ENCODE data around the gene ULK3.

DNA sequence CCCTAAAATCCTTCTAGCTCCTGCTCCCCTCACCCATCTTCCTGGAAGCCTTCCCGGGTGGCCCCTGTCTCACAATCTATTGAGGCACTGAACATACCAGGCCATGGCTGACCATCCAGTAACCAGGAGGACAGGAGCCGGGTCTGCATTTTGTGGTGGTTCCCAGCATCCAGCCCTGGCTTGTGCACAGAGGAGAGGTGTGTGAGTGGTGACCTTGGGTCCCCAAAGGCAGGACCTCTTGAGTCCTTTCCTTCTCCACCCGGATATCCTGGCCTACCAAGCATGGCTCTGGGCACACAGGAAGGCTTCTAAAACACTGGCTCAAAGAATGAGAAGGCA lies 53.2 kb downstream of the ULK3 start:
- TF ChIP-seq, protein P1, sequence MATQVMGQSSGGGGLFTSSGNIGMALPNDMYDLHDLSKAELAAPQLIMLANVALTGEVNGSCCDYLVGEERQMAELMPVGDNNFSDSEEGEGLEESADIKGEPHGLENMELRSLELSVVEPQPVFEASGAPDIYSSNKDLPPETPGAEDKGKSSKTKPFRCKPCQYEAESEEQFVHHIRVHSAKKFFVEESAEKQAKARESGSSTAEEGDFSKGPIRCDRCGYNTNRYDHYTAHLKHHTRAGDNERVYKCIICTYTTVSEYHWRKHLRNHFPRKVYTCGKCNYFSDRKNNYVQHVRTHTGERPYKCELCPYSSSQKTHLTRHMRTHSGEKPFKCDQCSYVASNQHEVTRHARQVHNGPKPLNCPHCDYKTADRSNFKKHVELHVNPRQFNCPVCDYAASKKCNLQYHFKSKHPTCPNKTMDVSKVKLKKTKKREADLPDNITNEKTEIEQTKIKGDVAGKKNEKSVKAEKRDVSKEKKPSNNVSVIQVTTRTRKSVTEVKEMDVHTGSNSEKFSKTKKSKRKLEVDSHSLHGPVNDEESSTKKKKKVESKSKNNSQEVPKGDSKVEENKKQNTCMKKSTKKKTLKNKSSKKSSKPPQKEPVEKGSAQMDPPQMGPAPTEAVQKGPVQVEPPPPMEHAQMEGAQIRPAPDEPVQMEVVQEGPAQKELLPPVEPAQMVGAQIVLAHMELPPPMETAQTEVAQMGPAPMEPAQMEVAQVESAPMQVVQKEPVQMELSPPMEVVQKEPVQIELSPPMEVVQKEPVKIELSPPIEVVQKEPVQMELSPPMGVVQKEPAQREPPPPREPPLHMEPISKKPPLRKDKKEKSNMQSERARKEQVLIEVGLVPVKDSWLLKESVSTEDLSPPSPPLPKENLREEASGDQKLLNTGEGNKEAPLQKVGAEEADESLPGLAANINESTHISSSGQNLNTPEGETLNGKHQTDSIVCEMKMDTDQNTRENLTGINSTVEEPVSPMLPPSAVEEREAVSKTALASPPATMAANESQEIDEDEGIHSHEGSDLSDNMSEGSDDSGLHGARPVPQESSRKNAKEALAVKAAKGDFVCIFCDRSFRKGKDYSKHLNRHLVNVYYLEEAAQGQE (IDR thresholded peaks at IDR 0.05) = no peak
- TF ChIP-seq, protein P2, sequence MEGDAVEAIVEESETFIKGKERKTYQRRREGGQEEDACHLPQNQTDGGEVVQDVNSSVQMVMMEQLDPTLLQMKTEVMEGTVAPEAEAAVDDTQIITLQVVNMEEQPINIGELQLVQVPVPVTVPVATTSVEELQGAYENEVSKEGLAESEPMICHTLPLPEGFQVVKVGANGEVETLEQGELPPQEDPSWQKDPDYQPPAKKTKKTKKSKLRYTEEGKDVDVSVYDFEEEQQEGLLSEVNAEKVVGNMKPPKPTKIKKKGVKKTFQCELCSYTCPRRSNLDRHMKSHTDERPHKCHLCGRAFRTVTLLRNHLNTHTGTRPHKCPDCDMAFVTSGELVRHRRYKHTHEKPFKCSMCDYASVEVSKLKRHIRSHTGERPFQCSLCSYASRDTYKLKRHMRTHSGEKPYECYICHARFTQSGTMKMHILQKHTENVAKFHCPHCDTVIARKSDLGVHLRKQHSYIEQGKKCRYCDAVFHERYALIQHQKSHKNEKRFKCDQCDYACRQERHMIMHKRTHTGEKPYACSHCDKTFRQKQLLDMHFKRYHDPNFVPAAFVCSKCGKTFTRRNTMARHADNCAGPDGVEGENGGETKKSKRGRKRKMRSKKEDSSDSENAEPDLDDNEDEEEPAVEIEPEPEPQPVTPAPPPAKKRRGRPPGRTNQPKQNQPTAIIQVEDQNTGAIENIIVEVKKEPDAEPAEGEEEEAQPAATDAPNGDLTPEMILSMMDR (IDR thresholded peaks at IDR 0.05) = no peak
- no peak for TF ChIP-seq RFX5 (IDR thresholded peaks at IDR 0.05)
